HepG2 (cell line): ENCODE data around the gene STK39. TPM values are rescaled to one million over a fixed set of nuclear protein-coding genes. Genes with fewer than 3 reads are reported as not detected.

Source experiments
- ATAC-seq: fragments of 200-7000 bp; cut with Tn5 transposase; 3 replicates; pipeline ENCODE4 v1.9.1; 2020; ENCODE audit warnings: mild to moderate bottlenecking, moderate library complexity
- BruUV-seq: library from RNA; stranded (reverse); fragments of 400-500 nt; replicated peaks from 2 replicates; lab custom pipeline; 2021; lab: Mats Ljungman, UMichigan
- CTCF ChIA-PET: fragments of 300-600 bp; formaldehyde crosslinking; extraction: SDS; loops from one replicate; lab custom pipeline; 2021; ENCODE audit warnings: low total read pairs, inconsistent platforms, low intra/inter-chr PET ratio; lab: Yijun Ruan, JAX
- POLR2A ChIA-PET: fragments of 350-600 bp; sonication (Branson Sonifier 250); formaldehyde crosslinking; loops from one replicate; lab custom pipeline; 2020; ENCODE audit warnings: antibody characterized with exemption, inconsistent platforms; lab: Yijun Ruan, JAX
- DNase-seq: peaks from one replicate; pipeline ENCODE4 v3.0.0-alpha.2; 2015; ENCODE audit warnings: low spot score
- FAIRE-seq: peaks from 3 replicates; lab custom pipeline; 2011; peaks lifted over from hg19 to GRCh38; lab: Jason Lieb, UNC
- H2AFZ ChIP-seq: one replicate; pipeline ENCODE4 v1.6.1; 2011; ENCODE audit warnings: low read length, inconsistent platforms
- H3K27ac ChIP-seq: fragments of 300-600 bp; 3 replicates; pipeline ENCODE4 v1.8.0; 2011; ENCODE audit warnings: mixed run types, mild to moderate bottlenecking, mixed read lengths, low read length, inconsistent platforms; ENCODE audit not compliant: insufficient read depth; ENCODE audit errors: extremely low read length
- H3K27me3 ChIP-seq, 2 experiments: fragments of 200-600 bp in 1 of 2; 2 replicates in 1 of 2; 3 replicates in 1 of 2; pipeline versions ENCODE4 v1.6.0 to v1.8.0; 2011; ENCODE audit warnings: low read length in 2 of 2, mild to moderate bottlenecking in 2 of 2, moderate library complexity in 2 of 2, inconsistent platforms in 1 of 2; ENCODE audit not compliant: insufficient read depth in 2 of 2, control insufficient read depth in 1 of 2
- H3K36me3 ChIP-seq, 2 experiments: fragments of 200-600 bp in 1 of 2; replicated peaks in 1 of 2; 2 replicates in 1 of 2; 3 replicates in 1 of 2; pipeline versions ENCODE4 v1.5.1 to v1.8.0; 2011; ENCODE audit warnings: low read length in 2 of 2, inconsistent platforms in 1 of 2; ENCODE audit not compliant: insufficient read depth in 2 of 2, control insufficient read depth in 1 of 2
- H3K4me1 ChIP-seq: 2 replicates; pipeline ENCODE4 v1.5.1; 2012; ENCODE audit warnings: low read length, inconsistent platforms; ENCODE audit not compliant: insufficient read depth
- H3K4me2 ChIP-seq: 2 replicates; pipeline ENCODE4 v1.6.0; 2011; ENCODE audit warnings: low read depth, low read length, inconsistent platforms
- H3K4me3 ChIP-seq, 3 experiments: fragments of 200-600 bp in 1 of 3; sonication (generic), shearing (Covaris generic) in 1 of 3; replicated peaks in 1 of 3; 2 replicates each; pipeline ENCODE4 v1.5.1; 2011 to 2016; ENCODE audit warnings: low read length in 3 of 3, inconsistent platforms in 2 of 3, low read depth in 2 of 3, mild to moderate bottlenecking in 2 of 3, control low read depth in 1 of 3, mixed read lengths in 1 of 3; ENCODE audit not compliant: insufficient read depth in 1 of 3
- H3K79me2 ChIP-seq: one replicate; pipeline ENCODE4 v1.6.1; 2011; ENCODE audit warnings: low read length, inconsistent platforms; ENCODE audit not compliant: insufficient read depth
- H3K9ac ChIP-seq: 2 replicates; pipeline ENCODE4 v1.6.0; 2011; ENCODE audit warnings: mild to moderate bottlenecking, low read depth, low read length, inconsistent platforms; ENCODE audit not compliant: insufficient read depth
- H3K9me3 ChIP-seq: 2 replicates; pipeline ENCODE4 v1.5.1; 2012; ENCODE audit warnings: mild to moderate bottlenecking, low read length
- H4K20me1 ChIP-seq: 2 replicates; pipeline ENCODE4 v1.6.0; 2011; ENCODE audit warnings: inconsistent platforms, mild to moderate bottlenecking, low read length, moderate library complexity; ENCODE audit not compliant: insufficient read depth
- HDAC1 ChIP-seq: sonication (generic); formaldehyde crosslinking; IDR thresholded peaks from 2 replicates; pipeline ENCODE4 v1.5.1; 2020; ENCODE audit warnings: mild to moderate bottlenecking, missing genetic modification reagents
- KMT2B ChIP-seq: IDR thresholded peaks from 2 replicates; pipeline ENCODE4 v1.6.1; 2016; ENCODE audit warnings: missing genetic modification reagents, missing compliant biosample characterization
- NFKB2 ChIP-seq: sonication (generic); formaldehyde crosslinking; IDR thresholded peaks from 2 replicates; pipeline ENCODE4 v1.4.0; 2020; ENCODE audit warnings: missing genetic modification reagents, borderline replicate concordance
- ZBTB44 ChIP-seq: sonication (generic); formaldehyde crosslinking; IDR thresholded peaks from 2 replicates; pipeline ENCODE4 v1.4.0; 2020; ENCODE audit warnings: missing genetic modification reagents
- ZNF503 ChIP-seq: sonication (generic); formaldehyde crosslinking; IDR thresholded peaks from 2 replicates; pipeline ENCODE4 v1.4.0; 2020; ENCODE audit warnings: missing genetic modification reagents
- ZNF607 ChIP-seq: sonication (generic); formaldehyde crosslinking; IDR thresholded peaks from 2 replicates; pipeline ENCODE4 v1.5.1; 2020; ENCODE audit warnings: missing genetic modification reagents, mild to moderate bottlenecking, borderline replicate concordance
- ZNF7 ChIP-seq: IDR thresholded peaks from 2 replicates; pipeline ENCODE4 v1.6.1; 2016; ENCODE audit warnings: missing biosample characterization, missing genetic modification reagents
- WGBS: methylation state at CpG from one replicate; pipeline ENCODE4 v1.1.6; 2017; ENCODE audit warnings: low lambda C conversion rate; 5-methylcytosine and 5-hydroxymethylcytosine counted together
- in situ Hi-C: cut with HindIII; loops from 2 replicates; pipeline ENCODE4 v1.10.0; 2017; ENCODE audit warnings: low pct_unique_long_range_greater_than_20kb; ENCODE audit not compliant: extremely low pct_ligation_motif_present
- intact Hi-C: fragments of 100-400 bp; cut with micrococcal nuclease; formaldehyde crosslinking; loops from one replicate; pipeline ENCODE4 v1.10.0; 2022; ENCODE audit not compliant: unreplicated experiment
- polyA plus RNA-seq, 8 experiments: library from polyadenylated mRNA; depleted of rRNA in 3 of 8; stranded (reverse) in 7 of 8; unstranded in 1 of 8; fragments of >200 nt; fragmentation: Illumina TruSeq in 4 of 8; extraction: Trizol in 4 of 8; gene quantifications; 2 replicates each; pipeline versions ENCODE4 v1.2.1 to v1.2.3, GENCODE V29; 2011 to 2016; ENCODE audit warnings: low read depth in 4 of 8, missing spikeins in 1 of 8, mixed read lengths in 1 of 8; ENCODE audit not compliant: insufficient read depth in 1 of 8
- total RNA-seq, 5 experiments: library from RNA; depleted of rRNA; stranded (reverse); fragments of >200 nt; fragmentation: Illumina TruSeq; extraction: Trizol; gene quantifications; 2 replicates each; pipeline ENCODE4 v1.2.3, GENCODE V29; 2016; ENCODE audit warnings: low read depth in 1 of 5

Gene STK39
- total and polyA plus RNA-seq, 2 of the 13 experiments (the other 11 are each of a cell fraction or from before 2014, with no cell fraction given), result 27.3 to 38.4 TPM

DNA sequence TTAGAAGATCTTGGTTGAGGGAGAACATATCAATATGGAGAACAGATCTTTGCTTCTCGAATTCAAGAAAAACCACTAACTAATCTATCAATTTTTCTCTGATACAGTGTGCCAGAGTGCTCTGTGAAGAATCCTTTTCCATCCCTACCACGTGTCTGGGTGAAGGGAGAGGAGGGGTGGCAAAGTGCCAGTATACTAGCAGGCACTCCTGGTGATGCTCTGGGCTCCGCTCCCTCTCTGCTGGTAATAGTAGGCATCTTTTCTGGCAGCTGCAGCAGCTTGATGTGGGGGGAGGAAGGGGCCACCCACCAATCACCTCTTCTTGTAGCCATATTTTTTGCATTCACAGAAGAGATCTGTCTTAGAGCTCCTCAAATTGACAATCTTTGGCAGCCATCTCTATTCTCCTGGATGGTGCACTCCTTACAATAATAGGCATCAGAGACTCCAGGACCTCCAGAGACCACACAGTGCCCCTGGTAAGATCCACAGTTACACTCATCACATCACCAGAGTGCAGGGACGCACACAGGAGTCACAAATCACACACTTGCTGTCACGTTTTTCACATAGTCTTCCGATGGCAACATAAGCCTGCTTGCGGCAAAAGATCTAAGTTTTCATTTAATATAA lies 15.7 kb downstream of the STK39 start:
- DNase-seq (no peak), ATAC-seq (no peak), FAIRE-seq (no peak)
- Histone ChIP-seq H3K27me3 (no peaks in the 10 kb centered on the region), H4K20me1 (no peaks in the 10 kb centered on the region), H3K9me3 (no peaks in the 10 kb centered on the region), H3K4me3 (no peak overlapping the region), H3K9ac (no peak overlapping the region), H3K4me1 (peaks cover 14% of the 10 kb centered on the region), H3K36me3 (peaks cover 0 to 12% of the 10 kb centered on the region in 2 experiments; a peak in 3 of 5 replicates), H3K27ac (no peak overlapping the region), H3K79me2 (peaks cover 8% of the 10 kb centered on the region), H3K4me2 (no peak overlapping the region), H2AFZ (no peak overlapping the region)
- BruUV-seq, result no TSS peak
- in situ Hi-C loops, result no loop called here
- 96% methylated on average over 7 of the region's 7 CpGs for WGBS
- intact Hi-C loops, result no loop called here
- no peak for TF ChIP-seq KMT2B (CRISPR knock-in tag)
- no peak for TF ChIP-seq ZNF7 (CRISPR knock-in tag)
- no peak for TF ChIP-seq ZBTB44 (CRISPR knock-in tag)
- TF ChIP-seq ZNF607 (CRISPR knock-in tag), result no peak
- TF ChIP-seq HDAC1, result no peak
- TF ChIP-seq ZNF503 (CRISPR knock-in tag), result no peak
- TF ChIP-seq NFKB2, result no peak
- ChIA-PET POLR2A (no interaction called here), CTCF (no interaction called here)
